Fibroblast of lung (primary cell): ENCODE data around the gene LRRC59. TPM values are rescaled to one million over a fixed set of nuclear protein-coding genes. Genes with fewer than 3 reads are reported as not detected.

Experiments
- DNase-seq, 2 donors: peaks; one replicate each; pipeline versions ENCODE4 v3.0.0 to v3.0.0-alpha.2; 2010; ENCODE audit warnings: low read depth in 2 of 2
- H2AFZ ChIP-seq: 2 replicates; pipeline ENCODE4 v1.5.1; 2012; ENCODE audit warnings: low read length, control low read depth, inconsistent platforms
- H3K27ac ChIP-seq: 2 replicates; pipeline ENCODE4 v1.5.1; 2011; ENCODE audit warnings: low read length, control low read depth; ENCODE audit not compliant: insufficient read depth
- H3K27me3 ChIP-seq: 2 replicates; pipeline ENCODE4 v1.5.1; 2011; ENCODE audit warnings: mild to moderate bottlenecking, low read length; ENCODE audit not compliant: control insufficient read depth, insufficient read depth
- H3K36me3 ChIP-seq: 2 replicates; pipeline ENCODE4 v1.5.1; 2011; ENCODE audit warnings: low read length; ENCODE audit not compliant: control insufficient read depth, insufficient read depth
- H3K4me1 ChIP-seq: 2 replicates; pipeline ENCODE4 v1.5.1; 2011; ENCODE audit warnings: low read length; ENCODE audit not compliant: control insufficient read depth, insufficient read depth; ENCODE audit errors: extremely low read depth
- H3K4me2 ChIP-seq: 2 replicates; pipeline ENCODE4 v1.5.1; 2011; ENCODE audit warnings: low read length, control low read depth; ENCODE audit not compliant: insufficient read depth; ENCODE audit errors: extremely low read depth
- H3K4me3 ChIP-seq, 4 experiments: fragments of 200-600 bp in 1 of 4; sonication (generic) in 1 of 4; replicated peaks in 1 of 4; 2 replicates each; pipeline ENCODE4 v1.5.1; 2011 to 2016; ENCODE audit warnings: low read length in 4 of 4, low read depth in 3 of 4, mild to moderate bottlenecking in 3 of 4, control low read depth in 2 of 4, inconsistent platforms in 1 of 4, mixed read lengths in 1 of 4; ENCODE audit not compliant: insufficient read depth in 1 of 4; ENCODE audit errors: control extremely low read depth in 1 of 4
- H3K79me2 ChIP-seq: 2 replicates; pipeline ENCODE4 v1.5.1; 2012; ENCODE audit warnings: mild to moderate bottlenecking, low read length, inconsistent platforms; ENCODE audit not compliant: control insufficient read depth, insufficient read depth
- H3K9ac ChIP-seq: 2 replicates; pipeline ENCODE4 v1.5.1; 2011; ENCODE audit warnings: mild to moderate bottlenecking, low read length, control low read depth; ENCODE audit not compliant: insufficient read depth
- H3K9me3 ChIP-seq: 2 replicates; pipeline ENCODE4 v1.5.1; 2012; ENCODE audit warnings: low read depth, low read length; ENCODE audit not compliant: control insufficient read depth, insufficient read depth
- H4K20me1 ChIP-seq: 2 replicates; pipeline ENCODE4 v1.5.1; 2011; ENCODE audit warnings: low read length; ENCODE audit not compliant: control insufficient read depth, insufficient read depth; ENCODE audit errors: extremely low read depth
- CTCF ChIP-seq, 2 donors: IDR thresholded peaks in 1 of 2; conservative IDR thresholded peaks in 1 of 2; 1 replicate in 1 of 2; 2 replicates in 1 of 2; pipeline ENCODE4 v1.5.1; 2011 to 2012; ENCODE audit warnings: low read length in 2 of 2, control low read depth in 1 of 2, inconsistent platforms in 1 of 2, low read depth in 1 of 2, mild to moderate bottlenecking in 1 of 2
- EZH2 ChIP-seq: IDR thresholded peaks from 2 replicates; pipeline ENCODE4 v1.5.1; 2012; ENCODE audit warnings: low read length, control low read depth, mild to moderate bottlenecking; ENCODE audit errors: missing control alignments
- polyA plus RNA-seq, 2 donors: library from polyadenylated mRNA; depleted of rRNA in 1 of 2; stranded (reverse) in 1 of 2; unstranded in 1 of 2; fragments of >200 nt; gene quantifications; 2 replicates each; pipeline ENCODE4 v1.2.1, GENCODE V29; 2011 to 2012; ENCODE audit warnings: missing spikeins in 1 of 2
- total RNA-seq: library from RNA; depleted of rRNA; stranded (reverse); fragments of >200 nt; gene quantifications from 2 replicates; pipeline ENCODE4 v1.2.1, GENCODE V29; 2014

Gene LRRC59
- total and polyA plus RNA-seq, 2 donors (not counting 1 experiment from before 2014, with no cell fraction given), result 88.7 to 142 TPM

- H3K4me3 ChIP-seq, result no peak overlapping the region
- DNase-seq, result no peak
- H4K20me1 ChIP-seq, result no peaks in the 10 kb centered on the region
- no peak overlapping the region for H2AFZ ChIP-seq
- H3K4me1 ChIP-seq, result peaks cover 6% of the 10 kb centered on the region
- peaks cover 3% of the 10 kb centered on the region for H3K79me2 ChIP-seq
- H3K9ac ChIP-seq, result no peak overlapping the region
- H3K4me2 ChIP-seq, result no peak overlapping the region
- H3K9me3 ChIP-seq, result no peaks in the 10 kb centered on the region
- H3K27me3 ChIP-seq, result no peaks in the 10 kb centered on the region
- no peak for TF ChIP-seq CTCF (conservative IDR thresholded peaks at IDR 0.05 in 1 of 2, IDR thresholded peaks at IDR 0.05 in 1 of 2; ENCODE audit: low read depth in 1 of 2, low read length in 2 of 2)
- peaks cover 26% of the 10 kb centered on the region for H3K36me3 ChIP-seq
- no peak overlapping the region for H3K27ac ChIP-seq
Measured at GRCh38 chr17:50352693-50353599, 44.4 kb downstream of the LRRC59 start.

- peaks cover 6% of the 10 kb centered on the region for H3K79me2 ChIP-seq
Measured at GRCh38 chr17:50352072-50352692, 45.1 kb downstream of the LRRC59 start.

More at GRCh38 chr17:50352072-50352692, 45.1 kb downstream of the LRRC59 start:
- Histone ChIP-seq H2AFZ (no peak overlapping the region), H3K4me3 (no peak overlapping the region), H3K36me3 (peaks cover 25% of the 10 kb centered on the region), H3K4me1 (peaks cover 9% of the 10 kb centered on the region), H4K20me1 (no peaks in the 10 kb centered on the region), H3K9ac (no peak overlapping the region), H3K27ac (no peak overlapping the region), H3K4me2 (no peak overlapping the region), H3K27me3 (no peaks in the 10 kb centered on the region), H3K9me3 (no peaks in the 10 kb centered on the region)
- DNase-seq, result no peak
- TF ChIP-seq EZH2 (no peak), CTCF (conservative IDR thresholded peaks at IDR 0.05 in 1 of 2, IDR thresholded peaks at IDR 0.05 in 1 of 2; ENCODE audit: low read depth in 1 of 2, low read length in 2 of 2) (no peak)
